GM13976 (cell line): Measurements from ENCODE around the gene ERP27.
A peak's percentile ranks its signal among the peaks of the same experiment; 100 is the strongest.

Experiments
- DNase-seq: peaks from one replicate; pipeline ENCODE4 v3.0.0; 2012; ENCODE audit warnings: low spot score
- CTCF ChIP-seq: IDR thresholded peaks from 2 replicates; pipeline ENCODE4 v1.5.1; 2012; ENCODE audit warnings: borderline replicate concordance, mild to moderate bottlenecking; ENCODE audit not compliant: insufficient read depth; ENCODE audit errors: extremely low read depth, missing control alignments, control extremely low read depth
- in situ Hi-C: fragments of 300-500 bp; cut with MboI; formaldehyde crosslinking; loops from one replicate; pipeline ENCODE4 v1.12.0; 2022; ENCODE audit warnings: low sequenced_read_pairs, mixed read lengths, inconsistent platforms; ENCODE audit not compliant: unreplicated experiment

ERP27 gene

GRCh38 chr12:14946861-14947260, 8.5 kb upstream of the ERP27 start:
- no peak for DNase-seq
- no peak for TF ChIP-seq CTCF
- in situ Hi-C loops = no loop called here

- DNase-seq = no peak
- no peak for TF ChIP-seq CTCF
- in situ Hi-C loops = no loop called here
Measured at GRCh38 chr12:14946162-14946561, 7.8 kb upstream of the ERP27 start.

- in situ Hi-C loops = no loop called here
Measured at GRCh38 chr12:14942196-14942931, 4.0 kb upstream of the ERP27 start.

GRCh38 chr12:14941369-14941768, 3.0 kb upstream of the ERP27 start:
- in situ Hi-C loops = no loop called here
- no peak for DNase-seq
- no peak for TF ChIP-seq CTCF

More at GRCh38 chr12:14942196-14942931, 4.0 kb upstream of the ERP27 start:
- no peak for DNase-seq
- no peak for TF ChIP-seq CTCF

GRCh38 chr12:14937689-14938088, 648 bp downstream of the ERP27 start:
- TF ChIP-seq CTCF = peak; percentile 15
- no peak for DNase-seq
- in situ Hi-C loops = no loop called here

GRCh38 chr12:14937014-14937413, 1.3 kb downstream of the ERP27 start:
- DNase-seq = no peak
- no peak for TF ChIP-seq CTCF
- in situ Hi-C loops = no loop called here

- TF ChIP-seq CTCF = no peak
- in situ Hi-C loops = no loop called here
- no peak for DNase-seq
Measured at GRCh38 chr12:14936224-14936861, 2.0 kb downstream of the ERP27 start.
